ENCODE results near the gene CXorf49B. TPM values are rescaled to one million over a fixed set of nuclear protein-coding genes. Genes with fewer than 3 reads are reported as not detected.
"Not testable (repeated sequence)": the region's sequence is repeated elsewhere in the genome, so short reads cannot be mapped to it uniquely, and the experiment has no call there.

Gene CXorf49B
- total RNA-seq (2014; rRNA removed; shearing (Covaris generic); ENCODE audit: low replicate concordance), result not detected in 2 replicates

DNA sequence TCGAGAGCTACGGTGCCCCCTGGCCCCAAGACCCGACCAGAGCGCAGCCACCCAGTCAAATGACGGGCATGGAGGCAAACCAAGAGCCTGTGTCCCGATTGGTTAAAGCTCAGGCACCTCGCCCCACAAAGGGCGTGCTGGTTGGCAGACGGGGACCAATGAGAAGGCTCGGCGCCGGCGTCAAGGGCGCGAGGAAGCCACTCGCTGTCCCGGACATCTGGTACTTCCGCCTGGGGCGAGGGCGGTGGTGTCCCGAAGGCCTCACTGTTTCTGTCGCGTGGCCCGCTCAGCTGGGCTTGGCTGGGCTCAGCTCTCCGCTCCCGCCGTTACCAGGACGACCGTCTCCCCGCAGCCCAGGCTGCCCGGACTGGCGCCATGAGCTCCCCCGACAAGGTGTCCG lies at the start of gene CXorf49B:
TSS of gene CXorf49B (plus strand) at position 301 of the 400 bp plus-strand sequence. CDS start at position 376, 75 bp downstream.
- H3K36me3 ChIP-seq, DNase-seq, H3K9me3 ChIP-seq, H3K27me3 ChIP-seq, H3K4me3 ChIP-seq: not testable (repeated sequence)

DNA sequence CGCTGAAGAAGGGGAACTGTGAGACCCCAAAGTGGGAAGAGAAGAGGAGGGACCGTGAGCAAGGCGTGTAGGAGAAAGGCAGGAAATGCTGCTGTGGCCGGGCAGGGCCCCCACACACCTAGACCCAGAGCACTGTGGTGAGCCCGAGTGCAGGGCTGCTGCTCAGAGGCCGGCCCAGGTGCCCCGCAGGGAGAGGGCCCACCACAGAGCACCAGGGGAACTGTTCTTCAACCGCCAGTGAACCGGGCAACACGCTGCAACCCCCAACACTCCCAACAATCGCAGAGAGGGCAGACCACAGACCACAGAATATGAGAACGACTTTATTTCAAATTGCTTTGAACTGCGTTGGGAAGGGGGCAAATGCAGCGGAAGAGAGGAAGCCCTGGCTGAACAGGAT lies 49.1 kb upstream of the CXorf49B start:
- DNase-seq, H3K9me3 ChIP-seq, H3K4me3 ChIP-seq: not testable (repeated sequence)

DNA sequence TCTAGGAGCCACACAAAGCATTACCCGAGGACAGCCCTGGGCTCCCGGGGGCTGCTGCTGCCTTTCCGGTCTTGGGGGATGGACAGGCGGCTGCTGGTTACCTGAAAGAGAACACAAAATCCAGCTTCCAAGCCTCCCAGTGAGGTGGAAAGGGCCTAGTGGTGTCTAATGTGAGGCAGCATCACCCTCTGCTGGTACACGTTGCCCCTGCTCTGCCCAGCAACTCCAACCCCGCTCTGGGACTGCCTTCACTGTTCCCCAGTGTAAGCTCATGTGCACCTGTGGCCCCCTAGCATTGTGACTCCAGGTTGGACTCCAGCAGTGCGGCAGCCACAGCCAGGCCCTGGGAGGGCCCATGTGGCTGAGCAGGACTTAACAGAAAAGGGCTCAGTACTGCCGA lies 47.6 kb upstream of the CXorf49B start:
- H3K27me3 ChIP-seq, H3K4me3 ChIP-seq, H3K36me3 ChIP-seq, DNase-seq, H3K9me3 ChIP-seq: not testable (repeated sequence)

More for the DNA sequence above, 49.1 kb upstream of the CXorf49B start:
- H3K27me3 ChIP-seq, H3K36me3 ChIP-seq: not testable (repeated sequence)

DNA sequence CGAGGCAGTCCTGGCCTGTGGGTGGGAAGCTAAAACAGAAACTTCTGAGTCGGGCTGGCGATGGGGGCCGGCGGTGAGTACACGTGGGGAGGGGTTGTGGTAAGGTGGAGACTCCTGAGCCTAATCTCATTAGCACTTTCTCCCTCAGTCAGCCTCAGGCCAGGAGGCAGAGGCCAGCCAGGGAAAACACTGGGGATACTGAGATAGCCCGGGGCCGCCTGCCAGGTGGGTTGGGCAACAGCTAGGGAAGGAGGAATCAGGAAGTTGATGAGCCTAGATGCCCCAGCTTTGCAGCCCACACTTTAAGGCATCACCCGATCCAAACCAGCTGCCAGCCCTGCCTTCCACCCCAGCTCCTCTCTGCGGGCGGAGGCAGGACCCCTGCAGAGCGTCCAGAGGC lies 46.8 kb upstream of the CXorf49B start:
- not testable (repeated sequence) for H3K36me3 ChIP-seq, H3K4me3 ChIP-seq, H3K9me3 ChIP-seq, DNase-seq, H3K27me3 ChIP-seq

DNA sequence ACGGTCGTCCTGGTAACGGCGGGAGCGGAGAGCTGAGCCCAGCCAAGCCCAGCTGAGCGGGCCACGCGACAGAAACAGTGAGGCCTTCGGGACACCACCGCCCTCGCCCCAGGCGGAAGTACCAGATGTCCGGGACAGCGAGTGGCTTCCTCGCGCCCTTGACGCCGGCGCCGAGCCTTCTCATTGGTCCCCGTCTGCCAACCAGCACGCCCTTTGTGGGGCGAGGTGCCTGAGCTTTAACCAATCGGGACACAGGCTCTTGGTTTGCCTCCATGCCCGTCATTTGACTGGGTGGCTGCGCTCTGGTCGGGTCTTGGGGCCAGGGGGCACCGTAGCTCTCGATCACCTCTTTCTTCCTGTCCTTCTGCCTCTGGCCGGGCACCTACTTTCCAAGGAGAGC lies 45.0 kb upstream of the CXorf49B start, which contains the start of gene CXorf49:
TSS of gene CXorf49 (minus strand) at position 101 of the 400 bp plus-strand sequence. CDS start 134 bp downstream, outside the sequence.
- not testable (repeated sequence) for H3K4me3 ChIP-seq, H3K27me3 ChIP-seq, DNase-seq, H3K9me3 ChIP-seq, H3K36me3 ChIP-seq

DNA sequence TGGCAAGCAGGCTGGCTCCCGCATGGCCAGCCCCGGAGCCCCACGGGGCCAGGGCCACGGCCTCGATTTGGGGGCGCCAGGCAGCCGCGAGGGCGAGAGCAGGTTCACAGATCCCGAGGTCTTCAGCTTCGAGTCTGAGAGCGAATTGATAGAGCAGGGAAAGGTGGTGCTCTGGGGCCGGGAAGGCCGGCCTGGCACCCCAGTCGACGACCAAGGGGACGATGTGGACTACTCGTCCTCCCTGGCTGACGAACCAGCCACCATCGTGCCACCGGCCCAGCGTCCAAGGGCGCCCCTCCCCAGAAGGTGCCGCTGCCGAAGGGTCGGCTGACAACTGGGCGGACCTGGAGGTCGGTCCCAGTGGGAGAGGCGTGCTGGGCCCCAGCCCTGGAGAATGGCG lies 44.0 kb upstream of the CXorf49B start:
- H3K36me3 ChIP-seq, DNase-seq, H3K4me3 ChIP-seq, H3K27me3 ChIP-seq, H3K9me3 ChIP-seq: not testable (repeated sequence)

DNA sequence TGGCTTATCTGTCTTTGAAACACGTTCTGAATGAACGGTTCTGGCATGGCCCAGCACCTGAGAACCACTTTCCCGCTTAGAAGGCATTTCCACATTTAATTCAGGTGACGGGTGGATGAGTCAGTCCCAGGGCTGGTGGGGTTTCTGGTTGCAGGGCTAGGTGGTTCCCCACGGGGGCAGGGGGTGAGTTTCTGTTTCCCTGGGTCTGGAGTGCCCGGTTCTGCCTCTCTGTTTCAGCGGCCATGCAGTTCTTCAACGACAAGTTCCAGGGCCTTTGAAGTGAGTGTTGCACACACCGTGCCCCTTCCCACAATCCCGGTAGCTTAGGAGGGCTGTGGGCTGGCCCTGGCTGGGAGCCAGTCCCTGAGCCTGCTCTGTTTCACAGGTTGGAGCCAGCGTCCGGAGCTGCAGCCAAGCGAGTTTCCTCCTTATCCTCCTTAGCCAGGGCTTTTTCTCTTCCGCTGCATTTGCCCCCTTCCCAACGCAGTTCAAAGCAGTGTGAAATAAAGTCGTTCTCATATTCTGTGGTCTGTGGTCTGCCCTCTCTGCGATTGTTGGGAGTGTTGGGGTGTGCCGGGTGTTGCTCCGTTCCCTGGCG lies 42.8 kb upstream of the CXorf49B start:
- not testable (repeated sequence) for H3K9me3 ChIP-seq, H3K4me3 ChIP-seq, H3K27me3 ChIP-seq, H3K36me3 ChIP-seq, DNase-seq

DNA sequence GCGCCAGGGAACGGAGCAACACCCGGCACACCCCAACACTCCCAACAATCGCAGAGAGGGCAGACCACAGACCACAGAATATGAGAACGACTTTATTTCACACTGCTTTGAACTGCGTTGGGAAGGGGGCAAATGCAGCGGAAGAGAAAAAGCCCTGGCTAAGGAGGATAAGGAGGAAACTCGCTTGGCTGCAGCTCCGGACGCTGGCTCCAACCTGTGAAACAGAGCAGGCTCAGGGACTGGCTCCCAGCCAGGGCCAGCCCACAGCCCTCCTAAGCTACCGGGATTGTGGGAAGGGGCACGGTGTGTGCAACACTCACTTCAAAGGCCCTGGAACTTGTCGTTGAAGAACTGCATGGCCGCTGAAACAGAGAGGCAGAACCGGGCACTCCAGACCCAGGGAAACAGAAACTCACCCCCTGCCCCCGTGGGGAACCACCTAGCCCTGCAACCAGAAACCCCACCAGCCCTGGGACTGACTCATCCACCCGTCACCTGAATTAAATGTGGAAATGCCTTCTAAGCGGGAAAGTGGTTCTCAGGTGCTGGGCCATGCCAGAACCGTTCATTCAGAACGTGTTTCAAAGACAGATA lies 2.4 kb upstream of the CXorf49B start:
- DNase-seq, H3K36me3 ChIP-seq, H3K9me3 ChIP-seq, H3K4me3 ChIP-seq, H3K27me3 ChIP-seq: not testable (repeated sequence)

DNA sequence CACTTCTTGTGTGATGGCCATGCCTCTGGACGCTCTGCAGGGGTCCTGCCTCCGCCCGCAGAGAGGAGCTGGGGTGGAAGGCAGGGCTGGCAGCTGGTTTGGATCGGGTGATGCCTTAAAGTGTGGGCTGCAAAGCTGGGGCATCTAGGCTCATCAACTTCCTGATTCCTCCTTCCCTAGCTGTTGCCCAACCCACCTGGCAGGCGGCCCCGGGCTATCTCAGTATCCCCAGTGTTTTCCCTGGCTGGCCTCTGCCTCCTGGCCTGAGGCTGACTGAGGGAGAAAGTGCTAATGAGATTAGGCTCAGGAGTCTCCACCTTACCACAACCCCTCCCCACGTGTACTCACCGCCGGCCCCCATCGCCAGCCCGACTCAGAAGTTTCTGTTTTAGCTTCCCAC lies 1.7 kb downstream of the CXorf49B start:
- not testable (repeated sequence) for H3K36me3 ChIP-seq, H3K4me3 ChIP-seq, H3K27me3 ChIP-seq, H3K9me3 ChIP-seq, DNase-seq

DNA sequence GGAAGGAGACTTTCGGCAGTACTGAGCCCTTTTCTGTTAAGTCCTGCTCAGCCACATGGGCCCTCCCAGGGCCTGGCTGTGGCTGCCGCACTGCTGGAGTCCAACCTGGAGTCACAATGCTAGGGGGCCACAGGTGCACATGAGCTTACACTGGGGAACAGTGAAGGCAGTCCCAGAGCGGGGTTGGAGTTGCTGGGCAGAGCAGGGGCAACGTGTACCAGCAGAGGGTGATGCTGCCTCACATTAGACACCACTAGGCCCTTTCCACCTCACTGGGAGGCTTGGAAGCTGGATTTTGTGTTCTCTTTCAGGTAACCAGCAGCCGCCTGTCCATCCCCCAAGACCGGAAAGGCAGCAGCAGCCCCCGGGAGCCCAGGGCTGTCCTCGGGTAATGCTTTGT lies 2.5 kb downstream of the CXorf49B start:
- not testable (repeated sequence) for DNase-seq, H3K4me3 ChIP-seq, H3K27me3 ChIP-seq, H3K36me3 ChIP-seq, H3K9me3 ChIP-seq

DNA sequence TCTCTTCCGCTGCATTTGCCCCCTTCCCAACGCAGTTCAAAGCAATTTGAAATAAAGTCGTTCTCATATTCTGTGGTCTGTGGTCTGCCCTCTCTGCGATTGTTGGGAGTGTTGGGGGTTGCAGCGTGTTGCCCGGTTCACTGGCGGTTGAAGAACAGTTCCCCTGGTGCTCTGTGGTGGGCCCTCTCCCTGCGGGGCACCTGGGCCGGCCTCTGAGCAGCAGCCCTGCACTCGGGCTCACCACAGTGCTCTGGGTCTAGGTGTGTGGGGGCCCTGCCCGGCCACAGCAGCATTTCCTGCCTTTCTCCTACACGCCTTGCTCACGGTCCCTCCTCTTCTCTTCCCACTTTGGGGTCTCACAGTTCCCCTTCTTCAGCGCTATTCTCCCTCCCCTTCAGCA lies 4.0 kb downstream of the CXorf49B start:
- H3K4me3 ChIP-seq, H3K36me3 ChIP-seq, DNase-seq, H3K9me3 ChIP-seq, H3K27me3 ChIP-seq: not testable (repeated sequence)

DNA sequence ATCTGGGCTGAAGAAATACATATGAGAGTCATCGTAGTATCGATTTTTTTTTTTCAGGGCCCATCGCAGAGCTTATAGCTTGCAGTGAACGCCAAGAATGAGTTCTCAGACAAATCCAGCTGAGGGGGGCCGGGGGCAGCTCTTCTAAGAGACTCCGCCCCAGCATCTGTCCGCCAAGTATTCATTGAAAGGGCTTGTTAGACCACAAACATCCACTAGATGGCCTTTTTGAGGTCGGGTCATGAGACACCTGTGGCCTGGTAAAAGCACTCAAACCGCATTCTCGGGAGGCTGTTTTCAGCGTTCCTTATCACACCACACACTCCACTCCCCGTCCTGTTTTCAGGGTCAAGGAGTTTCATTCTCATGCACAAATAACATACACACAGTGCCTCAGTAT lies 15.2 kb downstream of the CXorf49B start:
- DNase-seq, H3K36me3 ChIP-seq, H3K4me3 ChIP-seq, H3K9me3 ChIP-seq, H3K27me3 ChIP-seq: not testable (repeated sequence)

DNA sequence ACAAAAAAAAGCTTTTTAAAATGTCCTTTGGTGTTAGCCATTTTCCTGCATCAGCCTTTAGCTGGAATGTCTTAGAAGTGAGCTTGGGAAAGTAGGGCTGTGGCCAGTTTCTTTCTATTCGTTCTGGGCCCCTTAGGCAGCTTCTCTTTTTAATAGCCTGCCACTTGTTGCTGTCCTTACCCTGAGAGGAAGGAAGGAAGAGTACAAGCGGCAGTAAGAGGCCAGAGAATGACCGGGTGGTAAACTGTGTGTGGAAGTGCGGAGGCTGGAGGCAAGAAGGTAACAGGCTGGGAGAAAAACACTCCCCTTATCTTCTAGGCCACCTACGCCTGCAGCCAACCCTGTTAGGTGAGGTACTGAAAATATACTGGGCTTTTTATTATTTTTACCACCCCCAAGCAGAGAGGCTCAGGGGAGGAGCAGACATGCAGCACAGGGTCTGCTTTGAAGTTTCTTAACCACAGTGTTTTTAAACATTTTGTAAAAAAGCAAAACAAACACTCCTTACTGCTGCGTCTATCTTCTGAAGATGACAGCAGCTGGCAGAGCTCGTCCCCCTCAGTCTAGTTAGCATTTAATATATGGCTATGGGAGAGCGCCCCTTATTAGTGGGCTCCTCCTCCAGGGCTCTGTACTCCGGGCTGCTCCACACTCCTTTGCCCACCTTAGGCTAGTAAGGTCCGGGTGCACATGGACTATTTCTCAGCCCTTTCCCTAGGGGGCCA lies 19.2 kb downstream of the CXorf49B start:
- H3K36me3 ChIP-seq, DNase-seq, H3K4me3 ChIP-seq, H3K9me3 ChIP-seq, H3K27me3 ChIP-seq: not testable (repeated sequence)

DNA sequence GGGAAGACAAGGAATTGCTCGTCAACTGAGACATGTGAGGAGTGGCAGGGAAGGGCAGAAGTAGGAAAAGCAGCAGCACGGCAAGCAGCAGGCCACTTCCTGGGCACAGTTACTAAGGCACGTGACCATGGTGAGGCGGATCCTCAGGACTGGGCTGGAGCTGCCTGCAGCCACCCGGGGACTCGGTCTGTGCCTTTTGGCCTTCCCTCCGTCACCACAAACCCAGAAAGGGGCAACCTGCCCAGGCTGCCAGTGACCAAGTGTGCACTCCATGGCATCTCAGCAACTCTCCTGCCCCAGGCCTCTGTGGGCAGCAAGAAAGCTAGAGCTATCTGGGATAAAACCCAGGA lies 19.8 kb downstream of the CXorf49B start:
- H3K9me3 ChIP-seq, DNase-seq, H3K36me3 ChIP-seq, H3K27me3 ChIP-seq, H3K4me3 ChIP-seq: not testable (repeated sequence)

DNA sequence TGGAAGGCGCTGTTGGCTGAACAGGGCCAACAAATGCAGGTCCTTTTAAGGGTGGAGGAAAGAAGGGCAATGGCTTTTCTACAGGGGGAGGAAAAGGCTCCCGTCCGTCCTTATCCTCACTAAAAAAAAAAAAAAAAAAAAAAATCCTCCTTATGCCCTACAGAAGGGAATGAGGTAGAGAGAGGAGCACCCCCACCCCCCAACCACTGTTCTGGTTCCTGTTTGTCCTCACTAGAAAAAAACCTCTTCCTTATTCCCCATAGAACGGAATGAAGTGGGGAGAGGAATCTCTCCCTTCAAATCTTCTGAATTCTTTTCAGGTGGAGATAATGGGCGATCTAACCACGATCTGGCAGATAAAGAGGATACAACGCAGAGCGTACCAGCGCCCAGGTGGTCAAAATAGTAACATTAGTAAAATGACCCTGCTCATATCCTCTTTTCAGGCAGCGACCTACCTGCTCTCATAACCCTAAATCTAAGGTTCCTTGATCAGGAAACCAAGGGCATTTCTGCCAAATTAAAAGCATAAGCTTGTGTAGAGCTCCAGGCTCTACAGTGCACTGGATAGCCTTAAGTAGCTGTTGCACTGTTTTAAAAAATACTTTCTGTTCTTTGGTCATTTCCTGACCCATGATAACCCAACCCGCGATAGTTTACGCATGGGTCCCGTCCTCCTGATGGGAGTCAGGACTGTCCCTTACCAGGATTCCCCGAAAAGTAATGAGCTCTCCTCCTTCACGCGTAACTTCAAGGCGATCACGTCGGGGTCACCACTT lies 20.6 kb downstream of the CXorf49B start:
- not testable (repeated sequence) for H3K4me3 ChIP-seq, H3K27me3 ChIP-seq, H3K9me3 ChIP-seq, DNase-seq, H3K36me3 ChIP-seq

DNA sequence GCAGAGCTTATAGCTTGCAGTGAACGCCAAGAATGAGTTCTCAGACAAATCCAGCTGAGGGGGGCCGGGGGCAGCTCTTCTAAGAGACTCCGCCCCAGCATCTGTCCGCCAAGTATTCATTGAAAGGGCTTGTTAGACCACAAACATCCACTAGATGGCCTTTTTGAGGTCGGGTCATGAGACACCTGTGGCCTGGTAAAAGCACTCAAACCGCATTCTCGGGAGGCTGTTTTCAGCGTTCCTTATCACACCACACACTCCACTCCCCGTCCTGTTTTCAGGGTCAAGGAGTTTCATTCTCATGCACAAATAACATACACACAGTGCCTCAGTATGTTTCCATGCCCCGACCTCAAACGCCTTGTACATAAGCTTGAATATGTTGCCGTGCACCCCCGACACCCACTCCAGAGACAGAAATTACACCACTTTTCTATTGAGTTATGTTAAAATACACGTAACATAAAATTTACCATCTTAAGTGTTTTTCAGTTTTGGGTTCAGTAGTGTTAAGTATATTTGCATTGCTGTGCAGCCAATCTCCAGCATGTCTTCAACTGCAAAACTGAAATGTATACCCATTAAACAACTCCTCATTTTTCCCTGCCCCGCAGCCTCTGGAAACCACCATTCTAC lies 21.3 kb downstream of the CXorf49B start:
- not testable (repeated sequence) for H3K9me3 ChIP-seq, H3K4me3 ChIP-seq, DNase-seq, H3K36me3 ChIP-seq, H3K27me3 ChIP-seq

DNA sequence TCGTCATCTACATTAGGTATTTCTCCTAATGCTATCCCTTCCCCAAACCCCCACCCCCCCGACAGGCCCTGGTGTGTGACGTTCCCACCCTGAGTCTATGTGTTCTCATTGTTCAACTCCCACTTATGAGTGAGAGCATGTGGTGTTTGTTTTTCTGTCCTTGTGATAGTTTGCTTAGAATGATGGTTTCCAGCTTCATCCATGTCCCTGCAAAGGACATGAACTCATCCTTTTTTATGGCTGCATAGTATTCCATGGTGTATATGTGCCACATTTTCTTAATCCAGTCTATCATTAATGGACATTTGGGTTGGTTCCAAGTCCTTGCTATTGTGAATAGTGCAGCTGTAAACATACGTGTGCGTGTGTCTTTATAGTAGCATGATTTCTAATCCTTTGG lies 43.3 kb downstream of the CXorf49B start:
- H3K4me3 ChIP-seq, DNase-seq, H3K27me3 ChIP-seq, H3K36me3 ChIP-seq, H3K9me3 ChIP-seq: not testable (repeated sequence)
